HCT116 (cell line): ENCODE results near the gene ETV5. TPM values are rescaled to one million over a fixed set of nuclear protein-coding genes. Genes with fewer than 3 reads are reported as not detected.
A peak's percentile ranks its signal among the peaks of the same experiment; 100 is the strongest.

Experiments
- ATAC-seq: fragments of 200-7000 bp; cut with Tn5 transposase; 2 replicates; pipeline ENCODE4 v1.9.1; 2020; ENCODE audit warnings: mild to moderate bottlenecking, moderate library complexity
- BruUV-seq: library from RNA; stranded (reverse); fragments of 400-500 nt; replicated peaks from 2 replicates; lab custom pipeline; 2021; lab: Mats Ljungman, UMichigan
- CTCF ChIA-PET: fragments of 300-600 bp; sonication (Branson Sonifier 250); formaldehyde crosslinking; loops from one replicate; lab custom pipeline; 2021; ENCODE audit warnings: antibody characterized with exemption; lab: Charles Lee
- POLR2A ChIA-PET: fragments of 300-600, 350-600 bp; sonication (Branson Sonifier 250); formaldehyde crosslinking; loops from one replicate; lab custom pipeline; 2021; ENCODE audit warnings: antibody characterized with exemption; lab: Charles Lee
- RAD21 ChIA-PET, 2 experiments: fragments of 300-600 bp; sonication (Branson Sonifier 250); formaldehyde crosslinking; loops; one replicate each; lab custom pipeline; 2023; ENCODE audit warnings: low total read pairs in 2 of 2; ENCODE audit not compliant: uncharacterized antibody in 2 of 2, unreplicated experiment in 2 of 2, low non-redundant PET in 1 of 2; lab: Charles Lee
- DNase-seq: peaks from one replicate; pipeline ENCODE4 v3.0.0-alpha.2; 2010; ENCODE audit warnings: low read depth, low spot score
- H2AFZ ChIP-seq: fragments of 200-600 bp; shearing (Covaris generic), sonication (generic); 2 replicates; pipeline ENCODE4 v1.6.1; 2017; ENCODE audit warnings: low read depth, mixed run types, mixed read lengths, antibody characterized with exemption, low read length; ENCODE audit not compliant: poor library complexity, severe bottlenecking
- H3K27ac ChIP-seq: 2 replicates; pipeline ENCODE4 v1.5.1; 2012; ENCODE audit warnings: low read depth, low read length
- H3K27me3 ChIP-seq: fragments of 200-600 bp; sonication (generic); 2 replicates; pipeline ENCODE4 v1.6.1; 2016; ENCODE audit warnings: mixed run types, low read length, mixed read lengths; ENCODE audit not compliant: insufficient read depth
- H3K36me3 ChIP-seq, 2 experiments: fragments of 200-500 bp in 1 of 2; fragments of 200-600 bp in 1 of 2; sonication (Bioruptor generic) in 1 of 2; sonication (generic) in 1 of 2; 2 replicates each; pipeline versions ENCODE4 v1.5.1 to v1.6.1; 2014 to 2016; ENCODE audit warnings: low read length in 2 of 2, inconsistent platforms in 1 of 2, mixed read lengths in 1 of 2, mixed run types in 1 of 2; ENCODE audit not compliant: insufficient read depth in 2 of 2, control insufficient read depth in 1 of 2
- H3K4me1 ChIP-seq, 2 experiments: fragments of 200-600 bp in 1 of 2; sonication (generic) in 1 of 2; 2 replicates each; pipeline versions ENCODE4 v1.5.1 to v1.6.1; 2012 to 2017; ENCODE audit warnings: low read length in 2 of 2, inconsistent platforms in 1 of 2, mild to moderate bottlenecking in 1 of 2, mixed read lengths in 1 of 2, mixed run types in 1 of 2, moderate library complexity in 1 of 2; ENCODE audit not compliant: insufficient read depth in 2 of 2, control insufficient read depth in 1 of 2
- H3K4me2 ChIP-seq: fragments of 200-600 bp; sonication (generic); 2 replicates; pipeline ENCODE4 v1.6.1; 2017; ENCODE audit warnings: mixed run types, low read length, mixed read lengths
- H3K4me3 ChIP-seq, 2 experiments: fragments of 200-600 bp in 1 of 2; sonication (generic) in 1 of 2; replicated peaks in 1 of 2; 2 replicates each; pipeline ENCODE4 v1.5.1; 2011 to 2016; ENCODE audit warnings: low read length in 2 of 2, control low read depth in 1 of 2, low read depth in 1 of 2, mild to moderate bottlenecking in 1 of 2, mixed read lengths in 1 of 2, mixed run types in 1 of 2
- H3K79me2 ChIP-seq: fragments of 200-600 bp; sonication (generic); 2 replicates; pipeline ENCODE4 v1.6.1; 2017; ENCODE audit warnings: mild to moderate bottlenecking, mixed run types, low read length, moderate library complexity, mixed read lengths; ENCODE audit not compliant: insufficient read depth
- H3K9ac ChIP-seq: fragments of 200-600 bp; sonication (generic); 2 replicates; pipeline ENCODE4 v1.6.1; 2016; ENCODE audit warnings: low read length, mixed read lengths
- H3K9me2 ChIP-seq: fragments of 200-600 bp; sonication (generic), shearing (Covaris generic); 2 replicates; pipeline ENCODE4 v1.6.1; 2017; ENCODE audit warnings: mixed run types, mild to moderate bottlenecking, moderate library complexity; ENCODE audit not compliant: insufficient read depth
- H3K9me3 ChIP-seq, 2 experiments: fragments of 200-500 bp in 1 of 2; fragments of 200-600 bp in 1 of 2; sonication (Bioruptor generic) in 1 of 2; sonication (generic) in 1 of 2; 2 replicates each; pipeline ENCODE4 v1.6.1; 2014 to 2017; ENCODE audit warnings: low read length in 2 of 2, mixed read lengths in 2 of 2, inconsistent platforms in 1 of 2, low read depth in 1 of 2, mild to moderate bottlenecking in 1 of 2, mixed run types in 1 of 2, moderate library complexity in 1 of 2; ENCODE audit not compliant: control insufficient read depth in 1 of 2, insufficient read depth in 1 of 2
- H4K20me1 ChIP-seq: fragments of 200-600 bp; sonication (generic), shearing (Covaris generic); 2 replicates; pipeline ENCODE4 v1.6.1; 2017; ENCODE audit warnings: mixed run types, mild to moderate bottlenecking, moderate library complexity; ENCODE audit not compliant: insufficient read depth
- CBX3 ChIP-seq: IDR thresholded peaks from 2 replicates; pipeline ENCODE4 v1.6.1; 2012; ENCODE audit warnings: low read depth
- CEBPB ChIP-seq: IDR thresholded peaks from 2 replicates; pipeline ENCODE4 v1.6.1; 2012; ENCODE audit warnings: low read depth
- EGR1 ChIP-seq: IDR thresholded peaks from 2 replicates; pipeline ENCODE4 v1.6.1; 2012; ENCODE audit warnings: low read depth
- EZH2 ChIP-seq: fragments of 200-600 bp; sonication (generic); IDR thresholded peaks from 2 replicates; pipeline ENCODE4 v1.6.1; 2017; ENCODE audit warnings: antibody characterized with exemption, mixed run types
- EZH2phosphoT487 ChIP-seq: fragments of 200-600 bp; IDR thresholded peaks from 2 replicates; pipeline ENCODE4 v1.6.1; 2018; ENCODE audit warnings: antibody characterized with exemption, borderline replicate concordance
- POLR2AphosphoS5 ChIP-seq: IDR thresholded peaks from 2 replicates; pipeline ENCODE4 v1.6.1; 2011; ENCODE audit warnings: mild to moderate bottlenecking, low read depth, low read length, moderate library complexity
- RAD21 ChIP-seq: IDR thresholded peaks from 2 replicates; pipeline ENCODE4 v1.6.1; 2012; ENCODE audit warnings: low read depth, mild to moderate bottlenecking
- SIN3A ChIP-seq: IDR thresholded peaks from 2 replicates; pipeline ENCODE4 v1.6.1; 2012; ENCODE audit warnings: low read depth
- SP1 ChIP-seq: IDR thresholded peaks from 2 replicates; pipeline ENCODE4 v1.6.1; 2012; ENCODE audit warnings: low read depth
- ZBTB33 ChIP-seq: IDR thresholded peaks from 2 replicates; pipeline ENCODE4 v1.6.1; 2011; ENCODE audit warnings: mild to moderate bottlenecking, low read length, moderate library complexity; ENCODE audit not compliant: insufficient replicate concordance; ENCODE audit errors: extremely low read depth
- ZFX ChIP-seq: fragments of 450-650 bp; IDR thresholded peaks from 2 replicates; pipeline ENCODE4 v1.6.1; 2017
- intact Hi-C: fragments of 100-400 bp; cut with micrococcal nuclease; formaldehyde crosslinking; loops from 2 replicates; pipeline ENCODE4 v1.10.0; 2022
- total RNA-seq: library from RNA; stranded (reverse); gene quantifications from one replicate; pipeline ENCODE4 v1.2.1, GENCODE V29; 2021; ENCODE audit not compliant: unreplicated experiment

Gene ETV5
- total RNA-seq, 1 experiment from 2014 or later = 89.7 TPM

- RAD21 ChIA-PET = no interaction called here
- Histone ChIP-seq H2AFZ (no peak overlapping the region), H3K9me3 (no peaks in the 10 kb centered on the region), H3K36me3 (peaks cover 5 to 7% of the 10 kb centered on the region in 2 experiments; a peak in 2 of 4 replicates), H3K4me2 (peak overlapping the region; percentile 71; the same call in 1 of the 2 replicates)
- TF ChIP-seq SIN3A (no peak), RAD21 (no peak), EZH2phosphoT487 (no peak), ZBTB33 (no peak), EZH2 (no peak), POLR2AphosphoS5 (no peak), CBX3 (no peak), EGR1 (no peak), CEBPB (no peak), SP1 (no peak), ZFX (no peak)
- TF ChIP-seq, all 23 proteins: peak for 0
- no TSS peak for BruUV-seq
- intact Hi-C loops = no loop called here
- no peak overlapping the region for H3K4me3 ChIP-seq
- H4K20me1 ChIP-seq = no peaks in the 10 kb centered on the region
- peak overlapping the region; percentile 59; the same call in 1 of the 2 replicates for H3K27ac ChIP-seq
- no peaks in the 10 kb centered on the region for H3K9me2 ChIP-seq
- ChIA-PET CTCF (interaction anchor here (1.5 kb wide), 1 partner anchor 96 kb away, joined by 3 read pairs; no protein-coding TSS in a partner anchor), POLR2A (interaction anchor here (1.2 kb wide), 2 partner anchors 9 to 11 kb away, joined by 3 to 4 read pairs; partner anchors contain the start of gene ETV5)
- no peak for ATAC-seq
- 0 out of 2 replicates have a peak, but pooled peaks cover 4% of the 10 kb centered on the region for H3K79me2 ChIP-seq
- H3K9ac ChIP-seq = no peak overlapping the region; the same call in 1 of the 2 replicates
- H3K4me1 ChIP-seq = peaks cover 30 to 45% of the 10 kb centered on the region in 2 experiments
- no peak for DNase-seq
- H3K27me3 ChIP-seq = no peaks in the 10 kb centered on the region
These were observed 10.1 kb downstream of the ETV5 start for GRCh38 chr3:186098740-186099139.
